Mesendoderm (in vitro differentiated cells): ENCODE data around the gene COL20A1.

ENCODE experiments used
- DNase-seq: peaks from one replicate; pipeline ENCODE4 v3.0.0; 2013
- H2AK5ac ChIP-seq: 2 replicates; pipeline ENCODE4 v1.6.1; 2013; ENCODE audit warnings: low read length, inconsistent platforms
- H2BK120ac ChIP-seq: 2 replicates; pipeline ENCODE4 v1.6.1; 2013; ENCODE audit warnings: low read depth, mild to moderate bottlenecking, low read length, moderate library complexity, mixed read lengths
- H2BK15ac ChIP-seq: replicated peaks from 2 replicates; pipeline ENCODE4 v1.6.1; 2013; ENCODE audit warnings: low read depth, mild to moderate bottlenecking, moderate library complexity
- H2BK5ac ChIP-seq: 2 replicates; pipeline ENCODE4 v1.6.1; 2013; ENCODE audit warnings: low read length, inconsistent platforms
- H3K18ac ChIP-seq: 2 replicates; pipeline ENCODE4 v1.6.1; 2013; ENCODE audit warnings: mild to moderate bottlenecking, low read length, mixed read lengths
- H3K23ac ChIP-seq: one replicate; pipeline ENCODE4 v1.6.1; 2013; ENCODE audit warnings: low read length
- H3K27ac ChIP-seq: 2 replicates; pipeline ENCODE4 v1.5.1; 2013; ENCODE audit warnings: low read depth, mild to moderate bottlenecking, inconsistent platforms, low read length, moderate library complexity
- H3K27me3 ChIP-seq: 2 replicates; pipeline ENCODE4 v1.6.1; 2013; ENCODE audit warnings: low read length, control low read depth, mild to moderate bottlenecking, inconsistent platforms; ENCODE audit not compliant: insufficient read depth, poor library complexity
- H3K36me3 ChIP-seq: 2 replicates; pipeline ENCODE4 v1.6.1; 2013; ENCODE audit warnings: low read length, inconsistent platforms; ENCODE audit not compliant: control insufficient read depth, insufficient read depth
- H3K4ac ChIP-seq: one replicate; pipeline ENCODE4 v1.6.1; 2013; ENCODE audit warnings: low read depth, mild to moderate bottlenecking, low read length, moderate library complexity
- H3K4me1 ChIP-seq: 2 replicates; pipeline ENCODE4 v1.6.1; 2013; ENCODE audit warnings: low read depth, low read length, inconsistent platforms; ENCODE audit not compliant: control insufficient read depth
- H3K4me2 ChIP-seq: 2 replicates; pipeline ENCODE4 v1.6.1; 2013; ENCODE audit warnings: low read length
- H3K4me3 ChIP-seq: 2 replicates; pipeline ENCODE4 v1.5.1; 2013; ENCODE audit warnings: mild to moderate bottlenecking, low read length
- H3K56ac ChIP-seq: one replicate; pipeline ENCODE4 v1.6.1; 2013; ENCODE audit warnings: low read length
- H3K79me1 ChIP-seq: 2 replicates; pipeline ENCODE4 v1.6.1; 2013; ENCODE audit warnings: low read length, inconsistent platforms
- H3K79me2 ChIP-seq: 2 replicates; pipeline ENCODE4 v1.6.1; 2013; ENCODE audit warnings: mild to moderate bottlenecking, low read length; ENCODE audit not compliant: control insufficient read depth, insufficient read depth
- H3K9ac ChIP-seq: 2 replicates; pipeline ENCODE4 v1.6.1; 2013; ENCODE audit warnings: low read length, inconsistent platforms
- H4K5ac ChIP-seq: one replicate; pipeline ENCODE4 v1.6.1; 2013; ENCODE audit warnings: low read length
- H4K8ac ChIP-seq: one replicate; pipeline ENCODE4 v1.6.1; 2013; ENCODE audit warnings: low read depth, mild to moderate bottlenecking, control low read depth, low read length, moderate library complexity
- WGBS: extraction: QIAGEN DNeasy Blood & Tissue Kit; methylation state at CpG from one replicate; pipeline ENCODE4 v1.1.7; 2013; ENCODE audit warnings: low lambda C conversion rate, missing lambda C conversion rate; ENCODE audit not compliant: insufficient coverage; ENCODE audit errors: extremely low coverage; 5-methylcytosine and 5-hydroxymethylcytosine counted together

COL20A1 gene

DNA sequence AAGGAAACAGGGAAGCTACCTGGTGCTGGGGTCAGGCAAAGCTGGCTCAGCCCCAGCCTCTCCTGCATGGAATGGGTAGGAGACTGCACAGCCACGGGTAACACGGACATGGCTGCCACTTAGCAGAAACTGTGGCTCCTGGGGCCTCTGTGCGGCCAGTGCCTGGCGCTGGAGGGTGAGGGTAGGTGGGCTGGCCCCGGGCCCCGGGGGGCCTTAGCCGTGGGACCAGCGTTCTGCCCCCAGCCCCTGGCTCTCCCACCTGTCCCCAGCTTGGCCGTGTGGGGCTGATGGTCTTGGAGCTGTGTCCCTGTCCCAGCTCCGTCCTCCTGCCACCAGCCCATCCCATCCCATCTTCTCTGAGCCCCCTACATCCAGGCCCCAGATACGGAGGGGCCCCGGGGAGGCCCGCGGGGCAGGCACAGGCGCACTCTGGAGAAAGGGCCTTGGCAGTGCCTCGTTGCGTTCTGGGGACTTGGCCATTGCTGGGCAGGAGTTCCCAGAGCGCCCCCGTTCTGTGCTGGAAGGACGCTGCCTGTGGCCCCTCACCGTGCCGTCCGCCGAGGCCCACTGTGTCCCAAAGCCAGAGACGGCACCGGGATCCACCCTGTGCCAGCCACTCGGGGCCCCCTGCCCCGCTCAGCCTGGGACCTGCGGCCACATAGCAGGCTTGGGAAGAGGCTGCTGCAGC lies 56.0 kb downstream of the COL20A1 start:
- H3K27me3 ChIP-seq = no peaks in the 10 kb centered on the region
- no peak overlapping the region for H3K4me3 ChIP-seq
- no peak overlapping the region for H3K9ac ChIP-seq

DNA sequence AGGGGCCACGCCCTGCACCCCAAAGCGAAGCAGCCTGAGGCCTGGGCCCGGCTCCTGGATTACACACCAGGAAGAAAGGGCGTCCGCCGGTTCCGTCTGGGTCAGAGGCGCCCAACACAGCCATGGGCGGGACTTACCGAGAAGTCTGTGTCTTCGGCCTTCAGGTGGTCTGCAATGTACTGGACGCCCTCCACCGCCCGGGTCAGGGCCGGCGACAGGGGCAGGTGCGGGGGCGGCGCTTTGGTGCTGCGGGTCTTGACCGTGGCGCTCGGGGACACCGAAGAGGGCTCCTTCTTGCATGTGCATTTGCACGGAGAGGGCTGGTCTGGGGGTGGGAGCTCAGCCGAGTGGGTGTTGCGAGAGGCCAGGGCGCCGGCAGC lies 56.5 kb downstream of the COL20A1 start:
- Histone ChIP-seq H3K4me2 (no peak overlapping the region), H3K4me1 (no peaks in the 10 kb centered on the region), H3K79me2 (no peaks in the 10 kb centered on the region), H3K36me3 (no peaks in the 10 kb centered on the region), H3K79me1 (no peaks in the 10 kb centered on the region), H3K23ac (no peak overlapping the region), H2AK5ac (no peak overlapping the region), H2BK120ac (no peak overlapping the region), H4K8ac (no peak overlapping the region), H3K4me3 (no peak overlapping the region), H3K56ac (no peak overlapping the region), H2BK15ac (no peak overlapping the region), H3K9ac (no peak overlapping the region), H4K5ac (no peak overlapping the region), H2BK5ac (no peak overlapping the region), H3K27me3 (no peaks in the 10 kb centered on the region), H3K4ac (no peak overlapping the region), H3K27ac (no peak overlapping the region), H3K18ac (no peak overlapping the region)
- no peak for DNase-seq
- no CpG with 5 or more reads among the region's 29 CpGs for WGBS

More for the DNA sequence above, 56.0 kb downstream of the COL20A1 start:
- Histone ChIP-seq H3K79me1 (no peaks in the 10 kb centered on the region), H3K18ac (no peak overlapping the region), H2BK120ac (no peak overlapping the region), H3K4me1 (no peaks in the 10 kb centered on the region), H2BK5ac (no peak overlapping the region), H3K79me2 (no peaks in the 10 kb centered on the region), H3K23ac (no peak overlapping the region), H3K56ac (no peak overlapping the region), H3K4me2 (no peak overlapping the region), H3K4ac (no peak overlapping the region), H4K5ac (no peak overlapping the region), H4K8ac (no peak overlapping the region), H3K27ac (no peak overlapping the region), H3K36me3 (no peaks in the 10 kb centered on the region), H2AK5ac (no peak overlapping the region), H2BK15ac (no peak overlapping the region)
- no peak for DNase-seq
- no CpG with 5 or more reads among the region's 29 CpGs for WGBS

DNA sequence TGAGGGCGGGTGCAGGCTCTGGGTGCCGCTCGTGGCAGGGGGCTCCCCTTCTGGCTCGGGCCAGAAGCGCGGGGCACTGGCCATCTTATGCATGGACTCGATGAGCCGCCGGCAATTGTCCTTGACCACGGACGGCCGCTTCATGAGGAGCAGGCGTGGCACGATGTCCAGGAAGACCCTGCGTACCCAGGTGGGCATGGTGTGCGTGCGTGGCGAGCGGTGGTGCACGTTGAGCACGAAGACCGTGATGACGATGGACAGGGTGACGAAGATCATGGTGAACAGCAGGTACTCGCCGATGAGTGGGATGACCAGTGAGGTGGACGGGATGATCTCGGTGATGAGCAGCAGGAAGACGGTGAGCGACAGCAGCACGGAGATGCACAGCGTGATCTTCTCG lies 57.2 kb downstream of the COL20A1 start:
- WGBS = no CpG with 5 or more reads among the region's 33 CpGs
- Histone ChIP-seq H3K4me2 (no peak overlapping the region), H3K27me3 (no peaks in the 10 kb centered on the region), H3K27ac (no peak overlapping the region), H3K4ac (no peak overlapping the region), H3K4me1 (no peaks in the 10 kb centered on the region), H3K23ac (no peak overlapping the region), H3K9ac (no peak overlapping the region), H3K79me2 (no peaks in the 10 kb centered on the region), H3K36me3 (no peaks in the 10 kb centered on the region), H4K5ac (no peak overlapping the region), H3K79me1 (no peaks in the 10 kb centered on the region), H2BK15ac (no peak overlapping the region), H3K18ac (no peak overlapping the region), H2AK5ac (no peak overlapping the region), H2BK120ac (no peak overlapping the region), H3K56ac (no peak overlapping the region), H2BK5ac (no peak overlapping the region), H3K4me3 (no peak overlapping the region), H4K8ac (no peak overlapping the region)
- no peak for DNase-seq

- no peak overlapping the region for H2BK5ac ChIP-seq
- WGBS = no CpG with 5 or more reads among the region's 46 CpGs
- no peaks in the 10 kb centered on the region for H3K79me2 ChIP-seq
These were observed 57.8 kb downstream of the COL20A1 start for GRCh38 chr20:63350597-63351325.

DNA sequence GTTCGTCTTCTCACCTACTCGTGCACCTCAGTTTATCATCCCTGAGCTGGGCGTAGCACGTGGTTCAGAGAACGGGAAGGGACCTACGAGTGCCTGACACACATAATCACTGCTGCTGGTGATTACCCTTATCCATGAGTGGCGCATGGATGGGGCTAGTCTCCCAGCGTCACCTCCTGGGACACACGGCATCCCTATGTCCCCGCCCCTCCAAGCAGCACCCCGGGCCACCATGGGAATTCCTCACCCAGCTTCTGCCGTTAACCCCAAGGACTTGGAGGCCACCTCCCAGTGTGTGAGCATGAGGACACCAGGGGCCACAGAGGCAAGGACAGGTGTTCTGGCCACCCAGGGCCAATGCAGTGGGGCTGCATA lies 58.3 kb downstream of the COL20A1 start:
- H2AK5ac ChIP-seq = no peak overlapping the region
- H3K4me1 ChIP-seq = no peaks in the 10 kb centered on the region
- peak; percentile 26 for DNase-seq
- H3K79me2 ChIP-seq = no peaks in the 10 kb centered on the region
- H3K56ac ChIP-seq = no peak overlapping the region
- no peak overlapping the region for H3K4me2 ChIP-seq
- H3K36me3 ChIP-seq = no peaks in the 10 kb centered on the region
- H3K23ac ChIP-seq = no peak overlapping the region
- no peak overlapping the region for H3K4ac ChIP-seq
- H3K9ac ChIP-seq = no peak overlapping the region
- H2BK5ac ChIP-seq = no peak overlapping the region
- no peak overlapping the region for H3K18ac ChIP-seq
- no peak overlapping the region for H4K5ac ChIP-seq
- WGBS = no CpG with 5 or more reads among the region's 12 CpGs
- H3K27ac ChIP-seq = no peak overlapping the region
- H4K8ac ChIP-seq = no peak overlapping the region
- H3K4me3 ChIP-seq = no peak overlapping the region
- no peak overlapping the region for H2BK15ac ChIP-seq
- H3K79me1 ChIP-seq = no peaks in the 10 kb centered on the region
- no peaks in the 10 kb centered on the region for H3K27me3 ChIP-seq
- H2BK120ac ChIP-seq = no peak overlapping the region

More at GRCh38 chr20:63350597-63351325, 57.8 kb downstream of the COL20A1 start:
- no peak overlapping the region for H3K18ac ChIP-seq
- no peak overlapping the region for H3K9ac ChIP-seq
- H2BK120ac ChIP-seq = no peak overlapping the region
- H2BK15ac ChIP-seq = no peak overlapping the region
- H3K4ac ChIP-seq = no peak overlapping the region
- no peak for DNase-seq
- H3K27ac ChIP-seq = no peak overlapping the region
- no peak overlapping the region for H3K23ac ChIP-seq
- H3K79me1 ChIP-seq = no peaks in the 10 kb centered on the region
- H3K36me3 ChIP-seq = no peaks in the 10 kb centered on the region
- no peak overlapping the region for H4K8ac ChIP-seq
- H3K56ac ChIP-seq = no peak overlapping the region
- no peaks in the 10 kb centered on the region for H3K27me3 ChIP-seq
- no peak overlapping the region for H2AK5ac ChIP-seq
- no peak overlapping the region for H3K4me2 ChIP-seq
- H4K5ac ChIP-seq = no peak overlapping the region
- H3K4me1 ChIP-seq = no peaks in the 10 kb centered on the region
- H3K4me3 ChIP-seq = no peak overlapping the region
